ENCODE data around the gene MGST2.

MGST2 gene

DNA sequence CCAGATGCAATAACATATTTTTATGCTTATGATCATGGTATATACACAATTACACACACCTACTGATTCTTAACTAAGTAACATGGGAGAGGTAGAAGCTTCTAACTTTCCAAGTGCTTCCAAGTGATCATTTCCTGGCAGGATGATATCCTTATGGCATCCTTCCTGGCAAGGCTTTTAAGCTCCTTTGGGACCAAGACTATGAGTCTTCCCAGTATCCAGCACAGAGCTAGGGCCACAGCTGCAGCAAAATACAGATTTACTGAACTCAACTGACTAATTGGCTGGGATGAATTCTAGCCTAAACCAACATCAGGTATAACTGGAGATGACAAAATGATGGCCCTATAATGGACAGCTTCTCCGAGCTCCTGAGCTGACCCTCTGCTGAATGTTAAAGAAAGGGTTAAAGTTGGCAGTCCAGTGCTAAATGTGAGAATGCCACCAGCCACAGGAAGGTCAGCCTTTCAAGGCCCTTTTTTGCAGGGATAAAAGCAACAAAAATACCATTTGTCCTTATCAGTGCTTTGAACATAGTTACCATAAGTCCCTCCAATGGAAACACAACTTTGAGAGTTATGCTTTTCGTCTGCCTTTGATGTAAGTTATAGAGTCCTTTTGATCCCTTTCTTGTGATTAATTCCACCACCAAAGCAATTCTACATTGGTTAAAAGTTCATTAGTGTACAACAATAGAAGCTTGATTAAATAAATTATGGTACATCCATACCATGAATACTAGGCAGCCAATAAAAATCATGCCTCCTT is 73.4 kb downstream of the MGST2 start:
- DNase-seq (ENCODE audit: low read depth): no peak

DNA sequence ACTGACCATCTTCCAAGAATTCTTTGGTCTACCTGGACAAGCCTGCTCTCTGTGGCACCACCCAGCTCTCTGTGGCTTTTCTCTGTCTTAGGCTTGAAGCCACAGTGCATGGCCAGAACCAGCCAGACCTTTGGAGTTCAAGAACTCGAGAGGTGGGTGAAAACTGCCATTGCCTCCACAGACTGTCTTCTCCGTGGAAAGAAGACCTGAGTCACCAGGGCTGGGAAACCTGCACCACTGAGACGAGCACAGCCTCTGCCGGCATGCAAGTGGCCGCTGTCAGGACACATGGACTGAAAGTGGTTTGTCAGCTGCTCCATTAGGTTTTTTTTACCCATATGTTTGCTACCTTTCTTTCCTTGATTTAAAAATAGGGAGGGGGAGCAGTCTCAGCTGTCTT is 74.5 kb downstream of the MGST2 start:
- no peak for DNase-seq (ENCODE audit: low read depth)

DNA sequence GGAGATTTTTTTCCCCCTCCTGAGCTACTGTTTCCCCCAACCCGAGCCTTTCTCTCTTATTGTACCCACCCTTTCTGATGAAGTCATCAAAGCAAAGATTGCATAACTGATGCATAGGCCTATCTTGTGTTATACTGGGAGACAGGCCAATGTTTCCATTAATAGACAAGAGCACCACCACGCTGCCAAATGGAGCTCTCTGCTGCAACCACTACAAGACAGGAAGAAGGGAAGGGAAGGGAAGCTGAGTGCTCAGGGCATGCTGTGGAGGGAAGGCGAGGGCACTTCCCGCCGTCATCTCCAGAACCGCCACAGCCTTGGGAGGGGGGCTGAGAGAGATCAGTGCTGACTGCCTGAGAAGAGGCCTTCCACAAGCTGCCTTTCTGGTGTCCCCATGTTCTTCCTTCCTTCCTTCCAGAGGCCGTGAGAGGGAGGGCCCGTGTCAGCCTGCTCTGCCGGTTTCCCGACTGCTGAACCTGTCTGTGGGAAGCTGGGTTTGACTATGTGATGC is 75.0 kb downstream of the MGST2 start:
- DNase-seq (ENCODE audit: low read depth): peak; percentile 74

DNA sequence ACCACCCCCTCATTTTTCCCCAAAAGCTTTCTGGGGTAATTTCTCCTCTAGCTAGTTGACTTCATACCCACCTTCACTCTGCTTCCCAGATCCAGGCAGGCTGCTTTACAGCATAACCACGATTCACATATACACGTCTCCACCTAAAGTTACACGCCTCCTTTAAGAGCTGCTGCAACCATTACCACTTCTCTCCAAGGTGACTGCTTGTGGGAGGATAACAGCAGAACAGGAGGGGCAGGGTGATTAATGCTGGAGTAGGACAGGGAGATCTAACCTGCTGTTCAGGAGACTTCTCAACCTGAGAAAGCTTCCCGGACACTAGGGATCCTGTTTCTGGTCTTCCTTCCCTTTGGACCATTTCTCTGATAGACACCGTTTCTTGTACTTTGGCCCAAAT is 77.4 kb downstream of the MGST2 start:
- DNase-seq (ENCODE audit: low read depth): no peak

DNA sequence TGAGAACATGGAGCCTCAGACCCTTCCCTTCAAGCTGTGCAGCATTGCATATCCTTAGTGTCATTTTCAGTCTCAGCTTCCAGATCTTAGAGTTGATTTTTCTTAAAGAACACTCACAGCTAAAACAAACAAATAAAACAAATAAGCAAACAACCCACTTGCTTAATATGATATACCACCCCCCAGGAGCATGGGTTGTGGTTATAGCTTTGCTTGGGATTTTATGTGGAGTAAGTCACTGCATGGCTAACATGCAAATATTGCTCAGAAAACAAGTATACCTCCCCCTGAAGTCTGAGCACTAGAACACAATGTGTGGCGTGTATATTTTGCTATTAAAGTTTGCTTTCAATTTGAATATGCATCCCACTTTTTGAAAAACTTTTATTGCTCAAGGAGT is 78.6 kb downstream of the MGST2 start:
- no peak for DNase-seq (ENCODE audit: low read depth)

DNA sequence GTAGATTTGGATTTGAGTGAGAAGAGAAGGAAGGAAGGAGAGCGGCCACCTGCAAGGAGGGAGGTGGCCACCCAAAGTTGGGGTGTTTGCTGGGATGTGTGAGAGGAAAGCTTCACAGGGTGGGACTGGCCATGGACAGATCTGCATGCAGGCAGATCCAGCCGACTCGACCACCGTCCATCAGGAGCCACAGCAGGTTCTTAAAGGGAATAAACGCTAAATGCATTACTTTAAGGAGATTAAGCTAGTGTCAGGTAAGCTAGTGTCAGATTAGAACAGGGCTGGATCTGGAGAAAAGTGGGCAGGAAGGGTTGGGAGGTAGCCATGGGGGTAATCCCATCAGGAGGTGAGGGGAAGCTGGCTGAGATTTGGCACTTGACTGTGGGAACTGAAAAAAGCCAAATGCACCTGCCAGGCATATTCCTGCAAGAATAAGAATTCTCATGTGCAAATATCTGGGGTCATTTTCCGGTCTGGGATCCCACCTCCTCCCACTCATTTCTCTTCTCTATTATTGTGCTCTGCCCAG is 79.6 kb downstream of the MGST2 start:
- DNase-seq (ENCODE audit: low read depth): no peak

DNA sequence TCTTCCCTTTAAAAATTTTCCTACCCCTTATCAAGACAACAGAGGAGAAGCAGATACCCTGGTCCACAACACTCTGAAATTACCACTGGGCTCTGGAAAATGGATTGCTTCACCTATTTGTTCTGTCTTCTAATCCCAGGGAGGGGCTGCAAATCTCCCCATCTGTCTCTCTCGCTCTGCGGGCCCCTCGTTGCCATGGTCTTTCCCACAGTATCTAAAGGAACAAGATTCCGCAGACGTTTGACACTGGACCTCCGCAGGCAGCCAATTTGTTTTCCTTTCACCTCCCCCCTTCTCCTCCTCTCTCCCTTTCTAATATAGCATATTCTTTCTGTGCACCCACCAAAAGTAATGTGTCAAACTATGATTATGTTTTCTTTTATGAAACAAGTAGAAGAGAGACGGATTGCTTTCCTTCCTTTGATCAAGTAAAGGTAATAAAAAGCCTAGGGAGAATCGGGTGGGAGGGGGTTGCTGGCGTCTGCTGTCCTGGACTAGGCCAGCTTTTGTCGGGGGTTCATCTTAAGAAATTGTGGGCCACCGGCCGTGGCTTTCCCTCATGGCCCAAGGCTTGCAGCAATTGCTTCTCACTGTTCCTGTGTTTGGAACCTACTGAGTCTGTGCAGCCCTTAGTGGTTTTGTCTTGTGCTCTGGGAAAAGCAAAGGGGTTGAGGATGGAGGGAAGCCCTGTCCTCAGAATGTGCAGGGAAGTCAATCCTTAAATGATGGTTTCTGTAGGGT is 81.0 kb downstream of the MGST2 start:
- DNase-seq (ENCODE audit: low read depth): no peak

DNA sequence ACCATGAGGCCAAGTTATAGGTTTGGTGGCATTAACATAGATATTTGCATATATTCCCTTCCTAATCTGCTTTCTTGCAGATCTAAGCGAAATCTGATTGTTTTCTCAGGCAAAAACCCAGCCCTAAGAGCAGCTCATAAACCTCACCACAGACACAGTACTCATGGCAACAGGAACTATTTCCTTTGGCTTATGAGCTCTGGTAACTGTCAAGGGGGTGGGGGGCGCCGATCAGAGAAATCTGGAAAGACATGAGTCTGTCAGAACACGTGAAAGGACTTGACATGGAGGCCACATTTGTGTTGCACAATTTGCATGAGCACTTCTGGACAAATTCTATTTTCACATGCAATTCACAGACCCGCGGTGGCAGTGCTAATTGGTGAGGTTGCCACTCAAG is 83.7 kb downstream of the MGST2 start:
- DNase-seq (ENCODE audit: low read depth): no peak

DNA sequence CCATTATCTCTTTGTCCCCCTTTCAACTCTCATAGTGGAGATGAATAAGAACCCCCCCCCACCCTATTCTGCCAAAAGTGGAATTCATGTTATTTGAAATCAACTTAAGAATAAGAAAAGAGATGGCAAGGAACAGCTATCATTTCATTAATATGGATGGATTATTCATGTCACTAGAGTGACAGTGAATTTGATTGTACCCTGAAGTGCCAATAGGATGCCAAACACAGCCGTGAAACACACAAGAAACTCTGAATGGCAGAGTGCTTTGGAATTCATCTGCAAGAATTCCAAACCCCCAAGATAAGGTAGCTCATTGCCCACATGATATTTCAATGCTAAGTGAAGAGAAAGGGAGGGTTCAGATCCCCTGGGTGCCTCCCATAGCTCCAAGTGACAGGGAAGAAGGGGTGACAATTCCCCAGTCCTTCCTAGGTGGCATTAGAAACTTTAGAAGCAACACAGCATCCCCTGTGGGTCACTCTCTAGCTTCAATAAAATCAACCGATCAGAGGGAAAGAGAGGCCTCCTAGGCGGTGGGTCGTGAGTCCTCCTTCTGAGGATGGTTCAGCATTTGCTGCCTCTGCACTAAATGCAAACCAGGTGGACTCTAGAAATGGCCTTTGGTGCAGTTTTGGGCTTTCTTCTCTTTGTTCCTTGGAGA is 84.3 kb downstream of the MGST2 start:
- DNase-seq (ENCODE audit: low read depth): no peak

DNA sequence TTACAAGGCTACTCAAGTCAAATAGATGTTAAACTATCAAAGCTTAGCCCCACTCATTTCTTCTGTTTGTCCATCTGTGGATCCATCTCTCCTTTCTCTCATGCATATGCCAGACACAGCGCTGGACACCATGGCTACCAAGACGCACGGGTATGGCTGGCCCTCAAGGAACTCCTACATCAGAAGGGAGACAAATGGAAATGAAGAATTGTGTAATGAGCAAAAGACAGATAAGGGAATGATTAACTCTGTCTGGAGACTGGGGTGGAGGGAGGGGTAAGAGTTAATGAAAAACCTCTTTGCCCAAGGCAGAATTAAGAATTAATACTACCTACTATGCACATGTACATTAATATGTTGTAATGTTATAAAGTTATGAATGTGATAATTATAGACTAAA is 88.1 kb downstream of the MGST2 start:
- no peak for DNase-seq (ENCODE audit: low read depth)
